H1 (cell line): ENCODE measurements around the gene BUD13. TPM values are rescaled to one million over a fixed set of nuclear protein-coding genes. Genes with fewer than 3 reads are reported as not detected.

Source experiments
- BCL11A ChIP-seq, 2 experiments: IDR thresholded peaks; one replicate each; pipeline ENCODE4 v1.6.1; 2011; ENCODE audit warnings: low read depth in 2 of 2, low read length in 2 of 2, mild to moderate bottlenecking in 2 of 2
- CBX5 ChIP-seq: fragments of 300-800, 300-1000 bp; sonication (generic); IDR thresholded peaks from 2 replicates; pipeline ENCODE4 v1.7.1; 2016; ENCODE audit warnings: antibody characterized with exemption, low read length, low read depth
- FOSL1 ChIP-seq: IDR thresholded peaks from 2 replicates; pipeline ENCODE4 v1.6.1; 2011; ENCODE audit warnings: mild to moderate bottlenecking, low read depth, low read length, moderate library complexity; ENCODE audit not compliant: insufficient read depth
- polyA plus RNA-seq, 7 experiments: library from polyadenylated mRNA; depleted of rRNA in 3 of 7; stranded (reverse) in 5 of 7; unstranded in 2 of 7; fragments of >200 nt in 5 of 7; fragments of 200-250 nt in 2 of 7; gene quantifications; 1 replicate in 5 of 7; 2 replicates in 1 of 7; 4 replicates in 1 of 7; pipeline versions ENCODE4 v1.2.1 to v1.2.3, GENCODE V29; 2011 to 2013; ENCODE audit warnings: missing spikeins in 2 of 7, mixed read lengths in 2 of 7
- total RNA-seq: library from RNA; stranded (reverse); fragmentation: NEBNext Ultra II Directional; extraction: Animal tissue kit (Norgen Biotek cat#: 25700); gene quantifications from 2 replicates; pipeline ENCODE4 v1.2.1, GENCODE V29; 2021

Gene BUD13
- total and polyA plus RNA-seq, 2 of the 8 experiments (the other 6 are each of a cell fraction or from before 2014, with no cell fraction given): 24.8 to 27.2 TPM

DNA sequence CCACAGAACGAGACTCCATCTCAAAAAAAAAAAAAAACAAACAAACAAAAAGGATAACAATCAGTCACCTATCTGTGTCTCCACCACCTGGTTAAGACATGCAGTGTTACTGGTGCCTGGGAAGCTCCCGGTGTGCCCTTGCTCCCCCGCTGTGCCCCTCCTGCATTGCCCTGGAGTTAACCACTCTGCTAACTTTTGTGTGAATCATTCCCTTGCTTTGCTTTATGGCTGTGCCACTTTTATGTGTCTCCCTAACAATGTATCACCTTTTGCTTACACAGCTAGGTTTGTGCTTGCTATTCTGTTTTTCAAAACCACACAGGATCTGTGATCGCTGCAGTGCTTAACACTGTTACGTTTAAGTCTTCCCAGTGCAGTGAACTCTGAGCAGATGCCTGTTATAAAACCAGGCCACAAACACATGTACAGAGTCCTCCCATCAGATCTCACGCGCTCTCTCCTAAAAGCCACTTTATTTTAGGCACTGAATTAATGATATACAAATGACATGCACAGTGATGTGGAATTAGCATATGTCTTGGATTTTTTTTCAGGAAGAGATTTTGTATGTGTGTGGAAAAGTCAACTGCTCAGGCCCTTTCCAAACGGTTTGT, 69.9 kb downstream of the BUD13 start (continued):
- no peak for TF ChIP-seq BCL11A (IDR thresholded peaks at IDR 0.05; ENCODE audit: low read depth in 2 of 2, low read length in 2 of 2)
- no peak for TF ChIP-seq CBX5
- no peak for TF ChIP-seq FOSL1
